Measurements from ENCODE around the gene EHF.

DNA sequence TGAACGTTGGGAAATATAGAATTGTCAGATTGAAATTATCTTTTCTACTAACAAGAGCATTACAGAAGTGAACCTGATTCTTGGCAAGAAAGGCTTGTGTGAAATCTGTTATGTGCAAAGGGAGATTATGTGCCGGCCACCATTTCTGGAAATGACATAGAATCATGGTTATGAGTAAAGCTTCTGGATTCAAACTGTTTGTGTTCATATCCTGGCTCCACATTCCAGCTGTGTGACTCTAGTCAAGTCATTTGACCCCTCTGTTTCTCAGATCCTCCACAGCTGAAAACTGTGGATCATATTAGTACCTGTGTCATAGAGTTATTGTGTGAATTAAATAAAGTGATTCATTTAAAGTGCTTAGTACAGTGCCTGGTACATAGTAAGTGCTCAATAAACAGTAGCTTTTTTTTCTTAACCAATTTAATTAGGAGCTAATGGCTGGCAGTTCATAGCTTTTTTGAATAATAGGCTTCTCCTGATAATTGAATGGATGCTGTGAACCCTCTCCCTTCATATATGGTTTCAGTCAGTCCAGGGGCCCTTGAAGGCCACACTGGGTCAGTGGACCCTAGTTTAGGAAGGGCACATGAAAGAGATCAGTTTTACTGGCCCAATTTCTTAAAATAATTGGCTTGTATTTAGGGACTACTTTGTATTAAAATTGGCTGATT is 34.6 kb downstream of the EHF start:
- no peak for TF ChIP-seq CSDC2 (CRISPR knock-in tag; IDR thresholded peaks at IDR 0.05)
- no peak for TF ChIP-seq GLIS3 (CRISPR knock-in tag; IDR thresholded peaks at IDR 0.05)
- TF ChIP-seq, protein P1, sequence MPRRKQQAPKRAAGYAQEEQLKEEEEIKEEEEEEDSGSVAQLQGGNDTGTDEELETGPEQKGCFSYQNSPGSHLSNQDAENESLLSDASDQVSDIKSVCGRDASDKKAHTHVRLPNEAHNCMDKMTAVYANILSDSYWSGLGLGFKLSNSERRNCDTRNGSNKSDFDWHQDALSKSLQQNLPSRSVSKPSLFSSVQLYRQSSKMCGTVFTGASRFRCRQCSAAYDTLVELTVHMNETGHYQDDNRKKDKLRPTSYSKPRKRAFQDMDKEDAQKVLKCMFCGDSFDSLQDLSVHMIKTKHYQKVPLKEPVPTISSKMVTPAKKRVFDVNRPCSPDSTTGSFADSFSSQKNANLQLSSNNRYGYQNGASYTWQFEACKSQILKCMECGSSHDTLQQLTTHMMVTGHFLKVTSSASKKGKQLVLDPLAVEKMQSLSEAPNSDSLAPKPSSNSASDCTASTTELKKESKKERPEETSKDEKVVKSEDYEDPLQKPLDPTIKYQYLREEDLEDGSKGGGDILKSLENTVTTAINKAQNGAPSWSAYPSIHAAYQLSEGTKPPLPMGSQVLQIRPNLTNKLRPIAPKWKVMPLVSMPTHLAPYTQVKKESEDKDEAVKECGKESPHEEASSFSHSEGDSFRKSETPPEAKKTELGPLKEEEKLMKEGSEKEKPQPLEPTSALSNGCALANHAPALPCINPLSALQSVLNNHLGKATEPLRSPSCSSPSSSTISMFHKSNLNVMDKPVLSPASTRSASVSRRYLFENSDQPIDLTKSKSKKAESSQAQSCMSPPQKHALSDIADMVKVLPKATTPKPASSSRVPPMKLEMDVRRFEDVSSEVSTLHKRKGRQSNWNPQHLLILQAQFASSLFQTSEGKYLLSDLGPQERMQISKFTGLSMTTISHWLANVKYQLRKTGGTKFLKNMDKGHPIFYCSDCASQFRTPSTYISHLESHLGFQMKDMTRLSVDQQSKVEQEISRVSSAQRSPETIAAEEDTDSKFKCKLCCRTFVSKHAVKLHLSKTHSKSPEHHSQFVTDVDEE (CRISPR knock-in tag; IDR thresholded peaks at IDR 0.05) = no peak
